ENCODE results near the gene XXYLT1.

GRCh38 chr3:195181741-195182469 is 89.1 kb downstream of the XXYLT1 start:
- no peak for TF ChIP-seq SRF (IDR thresholded peaks at IDR 0.05; ENCODE audit: low read depth)
- TF ChIP-seq, protein P1, sequence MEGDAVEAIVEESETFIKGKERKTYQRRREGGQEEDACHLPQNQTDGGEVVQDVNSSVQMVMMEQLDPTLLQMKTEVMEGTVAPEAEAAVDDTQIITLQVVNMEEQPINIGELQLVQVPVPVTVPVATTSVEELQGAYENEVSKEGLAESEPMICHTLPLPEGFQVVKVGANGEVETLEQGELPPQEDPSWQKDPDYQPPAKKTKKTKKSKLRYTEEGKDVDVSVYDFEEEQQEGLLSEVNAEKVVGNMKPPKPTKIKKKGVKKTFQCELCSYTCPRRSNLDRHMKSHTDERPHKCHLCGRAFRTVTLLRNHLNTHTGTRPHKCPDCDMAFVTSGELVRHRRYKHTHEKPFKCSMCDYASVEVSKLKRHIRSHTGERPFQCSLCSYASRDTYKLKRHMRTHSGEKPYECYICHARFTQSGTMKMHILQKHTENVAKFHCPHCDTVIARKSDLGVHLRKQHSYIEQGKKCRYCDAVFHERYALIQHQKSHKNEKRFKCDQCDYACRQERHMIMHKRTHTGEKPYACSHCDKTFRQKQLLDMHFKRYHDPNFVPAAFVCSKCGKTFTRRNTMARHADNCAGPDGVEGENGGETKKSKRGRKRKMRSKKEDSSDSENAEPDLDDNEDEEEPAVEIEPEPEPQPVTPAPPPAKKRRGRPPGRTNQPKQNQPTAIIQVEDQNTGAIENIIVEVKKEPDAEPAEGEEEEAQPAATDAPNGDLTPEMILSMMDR (IDR thresholded peaks at IDR 0.05 in 2 of 3, conservative IDR thresholded peaks at IDR 0.05 in 1 of 3; ENCODE audit: borderline replicate concordance in 1 of 3, insufficient read depth in 1 of 3, low read depth in 2 of 3, low read length in 2 of 3): no peak
- no peak for TF ChIP-seq POLR2AphosphoS5 (IDR thresholded peaks at IDR 0.05; ENCODE audit: low read depth, low read length)

Data from HCT116 (cell line).